ENCODE measurements around the gene B4GALNT3. TPM values are rescaled to one million over a fixed set of nuclear protein-coding genes. Genes with fewer than 3 reads are reported as not detected.
A peak's percentile ranks its signal among the peaks of the same experiment; 100 is the strongest.

Gene B4GALNT3
- total and polyA plus RNA-seq, 3 donors from 2014 or later: 16.7 to 34.6 (median 24.3) TPM

DNA sequence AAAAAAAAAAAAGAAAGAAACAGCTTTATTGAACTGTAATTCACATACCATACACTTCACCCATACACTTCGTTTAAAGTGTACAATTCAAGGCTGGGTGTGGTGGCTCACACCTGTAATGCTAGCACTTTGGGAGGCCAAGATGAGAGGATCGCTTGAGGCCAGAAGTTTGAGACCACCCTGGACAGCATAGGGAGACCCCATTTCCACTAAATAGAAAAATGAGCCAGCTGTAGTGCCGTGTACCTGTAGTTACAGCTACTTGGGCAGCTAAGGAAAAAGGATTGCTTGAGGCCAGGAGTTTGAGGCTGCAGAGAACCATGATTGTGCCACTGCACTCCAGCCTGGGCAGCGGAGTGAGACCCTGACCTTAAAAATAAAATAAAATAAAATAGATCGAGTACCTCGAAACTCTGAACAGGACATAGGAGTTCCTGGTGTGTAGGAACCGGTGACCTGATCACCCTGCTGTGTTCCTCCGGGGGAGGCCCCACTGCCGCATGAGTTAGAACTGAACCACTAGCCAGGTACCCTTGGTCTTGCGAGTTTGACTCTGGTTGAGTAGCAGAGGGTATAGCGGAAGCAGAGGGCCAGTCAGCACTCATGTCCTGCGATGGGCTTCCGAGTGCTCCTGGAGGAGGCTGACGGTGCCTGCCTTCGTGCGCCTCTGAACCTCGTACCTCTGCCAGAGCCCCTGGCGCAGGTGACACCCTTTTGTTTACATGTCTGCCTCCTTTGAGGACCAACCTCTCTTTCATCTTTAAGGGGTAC, 80.0 kb downstream of the B4GALNT3 start:
- WGBS, 2 donors: 90 to 91% methylated on average over 18 of the region's 18 CpGs
- no peaks in the 10 kb centered on the region for H3K36me3 ChIP-seq (ENCODE audit: low read depth, missing control alignments)
- no peak for DNase-seq

GRCh38 chr12:541676-542324, 82.1 kb downstream of the B4GALNT3 start:
- 54 to 61% methylated on average over 9 of the region's 9 CpGs for WGBS, 2 donors
- Histone ChIP-seq H3K4me1 (peaks cover 15% of the 10 kb centered on the region), H3K27ac (no peak overlapping the region), H3K36me3 (ENCODE audit: low read depth, missing control alignments) (no peaks in the 10 kb centered on the region), H3K4me3 (no peak overlapping the region), H3K9me3 (no peaks in the 10 kb centered on the region), H3K27me3 (no peaks in the 10 kb centered on the region)
- TF ChIP-seq POLR2A (IDR thresholded peaks at IDR 0.05) (no peak), CTCF (IDR thresholded peaks at IDR 0.05) (no peak)
- intact Hi-C loops (cut with DNase I; ENCODE audit: low total_unique reads): no loop called here
- DNase-seq: peak; percentile 28

More for the DNA sequence above, 80.0 kb downstream of the B4GALNT3 start:
- TF ChIP-seq CTCF (IDR thresholded peaks at IDR 0.05) (no peak), POLR2A (IDR thresholded peaks at IDR 0.05) (no peak)
- H3K27me3 ChIP-seq: no peaks in the 10 kb centered on the region
- H3K27ac ChIP-seq: no peak overlapping the region
- H3K9me3 ChIP-seq: no peaks in the 10 kb centered on the region
- intact Hi-C loops (cut with DNase I; ENCODE audit: low total_unique reads): no loop called here
- no peak overlapping the region for H3K4me3 ChIP-seq
- peaks cover 11% of the 10 kb centered on the region for H3K4me1 ChIP-seq

DNA sequence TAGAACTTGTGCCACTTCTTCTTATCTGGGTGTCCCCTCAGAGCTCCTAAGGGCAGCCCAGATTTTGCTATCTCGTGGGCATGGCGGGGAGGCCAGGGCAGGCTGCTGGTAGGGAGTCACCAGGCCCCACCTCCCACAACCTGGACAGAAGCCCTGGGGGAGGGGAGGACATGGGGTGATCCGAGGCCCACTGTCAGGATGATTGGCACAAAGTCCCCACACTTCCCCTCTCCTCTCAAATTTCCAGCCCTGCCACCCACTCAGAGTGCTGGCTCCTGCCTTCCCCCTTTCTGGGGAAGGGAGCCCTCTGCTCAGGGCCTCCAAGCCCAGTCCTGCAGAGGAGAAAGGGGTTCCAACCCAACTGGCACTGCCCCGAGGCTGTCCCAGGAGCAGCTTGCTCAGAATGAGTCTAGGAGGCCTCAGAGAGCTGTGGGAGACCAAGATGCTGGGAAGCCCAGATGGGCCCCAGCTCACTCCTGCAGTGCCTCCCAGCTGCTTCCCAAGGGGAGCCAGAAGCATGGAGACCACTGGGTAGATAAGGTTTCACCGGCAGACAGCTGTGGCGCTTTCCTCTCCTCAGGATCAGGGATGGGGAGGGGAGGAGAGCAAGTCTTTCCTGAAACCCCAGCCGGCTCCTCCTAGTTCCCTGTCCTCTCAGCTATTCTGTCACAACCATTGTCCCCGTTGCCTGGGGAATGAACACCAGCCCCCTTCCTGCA, 82.8 kb downstream of the B4GALNT3 start:
- 56 to 64% methylated on average over 8 of the region's 8 CpGs for WGBS, 2 donors
- H3K27ac ChIP-seq: no peak overlapping the region
- DNase-seq: no peak

GRCh38 chr12:543114-543451, 83.3 kb downstream of the B4GALNT3 start:
- Histone ChIP-seq H3K4me1 (peaks cover 22% of the 10 kb centered on the region), H3K4me3 (no peak overlapping the region), H3K27me3 (no peaks in the 10 kb centered on the region), H3K27ac (no peak overlapping the region), H3K36me3 (ENCODE audit: low read depth, missing control alignments) (no peaks in the 10 kb centered on the region), H3K9me3 (no peaks in the 10 kb centered on the region)
- WGBS, 2 donors: 79 to 81% methylated on average over 4 to 6 of the region's 9 CpGs
- intact Hi-C loops (cut with DNase I; ENCODE audit: low total_unique reads): no loop called here
- DNase-seq: no peak
- no peak for TF ChIP-seq POLR2A (IDR thresholded peaks at IDR 0.05)
- no peak for TF ChIP-seq CTCF (IDR thresholded peaks at IDR 0.05)

More for the DNA sequence above, 82.8 kb downstream of the B4GALNT3 start:
- no peak for TF ChIP-seq CTCF (IDR thresholded peaks at IDR 0.05)
- no peak for TF ChIP-seq POLR2A (IDR thresholded peaks at IDR 0.05)
- peaks cover 21% of the 10 kb centered on the region for H3K4me1 ChIP-seq
- H3K9me3 ChIP-seq: no peaks in the 10 kb centered on the region
- intact Hi-C loops (cut with DNase I; ENCODE audit: low total_unique reads): no loop called here
- no peak overlapping the region for H3K4me3 ChIP-seq
- H3K36me3 ChIP-seq (ENCODE audit: low read depth, missing control alignments): no peaks in the 10 kb centered on the region
- no peaks in the 10 kb centered on the region for H3K27me3 ChIP-seq
